IMR-90 (cell line): ENCODE data around the gene SLC2A13. TPM values are rescaled to one million over a fixed set of nuclear protein-coding genes. Genes with fewer than 3 reads are reported as not detected.

Experiments
- ATAC-seq: fragments of 200-7000 bp; cut with Tn5 transposase; 2 replicates; pipeline ENCODE4 v1.9.1; 2020; ENCODE audit warnings: low read depth, mild to moderate bottlenecking, moderate library complexity
- BruUV-seq: library from RNA; stranded (reverse); fragments of 400-500 nt; replicated peaks from 2 replicates; lab custom pipeline; 2021; lab: Mats Ljungman, UMichigan
- CTCF ChIA-PET: fragments of 300-600 bp; formaldehyde crosslinking; extraction: SDS; loops from one replicate; lab custom pipeline; 2021; ENCODE audit warnings: antibody characterized with exemption; lab: Yijun Ruan, JAX
- POLR2A ChIA-PET: fragments of 300-600 bp; sonication (Branson Sonifier 250); formaldehyde crosslinking; loops from one replicate; lab custom pipeline; 2022; ENCODE audit warnings: antibody characterized with exemption; ENCODE audit not compliant: unreplicated experiment; lab: Charles Lee
- DNase-seq: peaks from one replicate; pipeline ENCODE4 v3.0.0; 2013
- H2AFZ ChIP-seq: replicated peaks from 2 replicates; pipeline ENCODE3; 2013; ENCODE audit warnings: low read length, mild to moderate bottlenecking; ENCODE audit not compliant: poor library complexity
- H2AK5ac ChIP-seq: 2 replicates; pipeline ENCODE4 v1.6.1; 2013; ENCODE audit warnings: low read depth, low read length, inconsistent platforms
- H2AK9ac ChIP-seq: replicated peaks from 2 replicates; pipeline ENCODE3; 2013; ENCODE audit warnings: mild to moderate bottlenecking, low read depth, low read length, moderate library complexity; ENCODE audit not compliant: poor library complexity
- H2BK120ac ChIP-seq: 2 replicates; pipeline ENCODE4 v1.6.1; 2013; ENCODE audit warnings: low read depth, low read length, inconsistent platforms
- H2BK15ac ChIP-seq: 3 replicates; pipeline ENCODE4 v1.6.1; 2013; ENCODE audit warnings: low read depth, low read length, inconsistent platforms
- H2BK20ac ChIP-seq: 2 replicates; pipeline ENCODE4 v1.6.1; 2013; ENCODE audit warnings: low read depth, mild to moderate bottlenecking, inconsistent platforms, low read length, moderate library complexity
- H2BK5ac ChIP-seq: 2 replicates; pipeline ENCODE4 v1.6.1; 2013; ENCODE audit warnings: mild to moderate bottlenecking, low read depth, low read length, inconsistent platforms; ENCODE audit not compliant: poor library complexity, severe bottlenecking
- H3K14ac ChIP-seq: replicated peaks from 2 replicates; pipeline ENCODE4 v1.6.1; 2013; ENCODE audit warnings: low read depth, low read length, inconsistent platforms
- H3K18ac ChIP-seq: 2 replicates; pipeline ENCODE4 v1.6.1; 2013; ENCODE audit warnings: low read depth, low read length, control low read depth
- H3K23ac ChIP-seq: 2 replicates; pipeline ENCODE4 v1.6.1; 2013; ENCODE audit warnings: low read depth, low read length, inconsistent platforms
- H3K27ac ChIP-seq: 2 replicates; pipeline ENCODE4 v1.5.1; 2013; ENCODE audit warnings: mild to moderate bottlenecking, control low read depth, low read length; ENCODE audit not compliant: insufficient read depth
- H3K27me3 ChIP-seq: 2 replicates; pipeline ENCODE4 v1.6.1; 2013; ENCODE audit warnings: low read length; ENCODE audit not compliant: control insufficient read depth, insufficient read depth
- H3K36me3 ChIP-seq: 2 replicates; pipeline ENCODE4 v1.6.1; 2013; ENCODE audit warnings: low read length, mixed read lengths; ENCODE audit not compliant: control insufficient read depth, insufficient read depth
- H3K4ac ChIP-seq: 2 replicates; pipeline ENCODE4 v1.6.1; 2013; ENCODE audit warnings: low read depth, low read length, inconsistent platforms
- H3K4me1 ChIP-seq: 2 replicates; pipeline ENCODE4 v1.6.1; 2013; ENCODE audit warnings: low read length, mixed read lengths; ENCODE audit not compliant: control insufficient read depth, insufficient read depth
- H3K4me2 ChIP-seq: 2 replicates; pipeline ENCODE4 v1.6.1; 2013; ENCODE audit warnings: low read depth, mild to moderate bottlenecking, control low read depth, low read length, moderate library complexity
- H3K4me3 ChIP-seq: 2 replicates; pipeline ENCODE4 v1.5.1; 2013; ENCODE audit warnings: low read depth, mild to moderate bottlenecking, control low read depth, low read length, moderate library complexity; ENCODE audit not compliant: insufficient read depth
- H3K56ac ChIP-seq: 2 replicates; pipeline ENCODE4 v1.6.1; 2013; ENCODE audit warnings: low read length, inconsistent platforms; ENCODE audit not compliant: insufficient read depth; ENCODE audit errors: extremely low read depth
- H3K79me1 ChIP-seq, 2 experiments: 2 replicates each; pipeline ENCODE4 v1.6.1; 2013; ENCODE audit warnings: low read length in 2 of 2, inconsistent platforms in 1 of 2, low read depth in 1 of 2
- H3K9ac ChIP-seq: 2 replicates; pipeline ENCODE4 v1.6.1; 2013; ENCODE audit warnings: low read depth, low read length, control low read depth
- H3K9me1 ChIP-seq: 2 replicates; pipeline ENCODE4 v1.6.1; 2013; ENCODE audit warnings: low read length, inconsistent platforms; ENCODE audit not compliant: insufficient read depth
- H3K9me3 ChIP-seq: 2 replicates; pipeline ENCODE4 v1.6.1; 2013; ENCODE audit warnings: low read length; ENCODE audit not compliant: control insufficient read depth, insufficient read depth
- H4K20me1 ChIP-seq: 2 replicates; pipeline ENCODE4 v1.6.1; 2013; ENCODE audit warnings: low read length, inconsistent platforms; ENCODE audit not compliant: insufficient read depth
- H4K5ac ChIP-seq: 2 replicates; pipeline ENCODE4 v1.6.1; 2013; ENCODE audit warnings: mild to moderate bottlenecking, low read depth, low read length, control low read depth
- H4K8ac ChIP-seq, 2 experiments: 2 replicates each; pipeline ENCODE4 v1.6.1; 2013; ENCODE audit warnings: low read depth in 2 of 2, low read length in 2 of 2, control low read depth in 1 of 2, inconsistent platforms in 1 of 2
- H4K91ac ChIP-seq: 2 replicates; pipeline ENCODE4 v1.6.1; 2013; ENCODE audit warnings: low read depth, low read length, inconsistent platforms; ENCODE audit not compliant: insufficient read depth
- ELK1 ChIP-seq: fragments of 150-350 bp; IDR thresholded peaks from 2 replicates; pipeline ENCODE4 v1.6.1; 2016; ENCODE audit warnings: low read depth, mild to moderate bottlenecking, low read length, moderate library complexity, borderline replicate concordance
- MXI1 ChIP-seq: IDR thresholded peaks from 2 replicates; pipeline ENCODE4 v1.6.1; 2012; ENCODE audit warnings: low read depth, mild to moderate bottlenecking, low read length, moderate library complexity, borderline replicate concordance
- POLR2A ChIP-seq: IDR thresholded peaks from 2 replicates; pipeline ENCODE4 v1.6.1; 2012; ENCODE audit warnings: mild to moderate bottlenecking, low read depth, low read length
- USF2 ChIP-seq: fragments of 150-350 bp; IDR thresholded peaks from 2 replicates; pipeline ENCODE4 v1.6.1; 2017; ENCODE audit warnings: mild to moderate bottlenecking, antibody characterized with exemption, low read length, low read depth
- WGBS, 2 experiments: methylation state at CpG; one replicate each; pipeline versions ENCODE4 v1.1.5 to v1.1.7; 2013; ENCODE audit warnings: missing lambda C conversion rate in 2 of 2; ENCODE audit not compliant: insufficient read length in 1 of 2; ENCODE audit errors: extremely low coverage in 2 of 2; 5-methylcytosine and 5-hydroxymethylcytosine counted together
- dilution Hi-C: fragments of 300-500 bp; cut with HindIII; formaldehyde crosslinking; loops from one replicate; pipeline ENCODE4 v1.14.3; 2018; ENCODE audit warnings: low sequenced_read_pairs; ENCODE audit not compliant: unreplicated experiment
- in situ Hi-C: fragments of 300-500 bp; cut with MboI; formaldehyde crosslinking; loops from 3 replicates; pipeline ENCODE4 v1.14.3; 2019; ENCODE audit warnings: low sequenced_read_pairs, inconsistent platforms, mixed read lengths
- intact Hi-C: fragments of 100-400 bp; cut with micrococcal nuclease; formaldehyde crosslinking; loops from 2 replicates; pipeline ENCODE4 v1.10.0; 2022
- polyA plus RNA-seq, 3 experiments: library from polyadenylated mRNA; depleted of rRNA; stranded (reverse); fragments of >200 nt; gene quantifications; 2 replicates each; pipeline ENCODE4 v1.2.3, GENCODE V29; 2012; ENCODE audit warnings: low replicate concordance in 1 of 3
- total RNA-seq: library from RNA; depleted of rRNA; stranded (reverse); fragments of >200 nt; gene quantifications from 2 replicates; pipeline ENCODE4 v1.2.3, GENCODE V29; 2012

The SLC2A13 gene
- total and polyA plus RNA-seq, 2 of the 4 experiments (the other 2 are of a cell fraction), result 1.5 to 3.9 TPM

GRCh38 chr12:39975374-39975918 lies 130.4 kb downstream of the SLC2A13 start:
- Histone ChIP-seq H3K14ac (no peak overlapping the region), H4K91ac (no peak overlapping the region), H3K23ac (no peak overlapping the region), H2BK120ac (no peak overlapping the region), H2BK15ac (no peak overlapping the region), H4K20me1 (no peaks in the 10 kb centered on the region), H3K56ac (no peak overlapping the region), H2AFZ (no peak overlapping the region), H3K79me1 (no peaks in the 10 kb centered on the region), H3K4me1 (no peaks in the 10 kb centered on the region), H3K4ac (no peak overlapping the region), H3K4me2 (no peak overlapping the region), H3K4me3 (no peak overlapping the region), H3K9me1 (no peaks in the 10 kb centered on the region), H2AK5ac (no peak overlapping the region), H4K8ac (no peak overlapping the region), H2AK9ac (no peak overlapping the region), H3K9ac (no peak overlapping the region), H3K18ac (no peak overlapping the region), H3K27me3 (no peaks in the 10 kb centered on the region), H2BK5ac (no peak overlapping the region), H4K5ac (no peak overlapping the region), H3K9me3 (no peaks in the 10 kb centered on the region), H2BK20ac (no peak overlapping the region), H3K36me3 (no peaks in the 10 kb centered on the region), H3K27ac (no peak overlapping the region)
- intact Hi-C loops, result no loop called here
- POLR2A ChIA-PET, result interaction anchor here (0.5 kb wide), 1 partner anchor 143 kb away, joined by 7 read pairs; no protein-coding TSS in a partner anchor
- DNase-seq (no peak), ATAC-seq (no peak)
- no TSS peak for BruUV-seq
- WGBS, 2 experiments, result no CpG with 5 or more reads among the region's 5 CpGs
- dilution Hi-C loops, result no loop called here
- in situ Hi-C loops, result no loop called here
- CTCF ChIA-PET, result interaction anchor here (1.0 kb wide), 1 partner anchor 15 kb away, joined by 5 read pairs; no protein-coding TSS in a partner anchor
- TF ChIP-seq POLR2A (no peak), USF2 (no peak), MXI1 (no peak), ELK1 (no peak)
